GM12873 (cell line): ENCODE results near the gene DNAAF9.

ENCODE experiments used
- TF ChIP-seq, protein P1 (sequence below): IDR thresholded peaks from 2 replicates; pipeline ENCODE4 v1.5.1; 2012; ENCODE audit warnings: low read depth, mild to moderate bottlenecking, moderate library complexity, low read length, control low read depth; ENCODE audit not compliant: insufficient read depth; ENCODE audit errors: missing control alignments

DNAAF9 gene

DNA sequence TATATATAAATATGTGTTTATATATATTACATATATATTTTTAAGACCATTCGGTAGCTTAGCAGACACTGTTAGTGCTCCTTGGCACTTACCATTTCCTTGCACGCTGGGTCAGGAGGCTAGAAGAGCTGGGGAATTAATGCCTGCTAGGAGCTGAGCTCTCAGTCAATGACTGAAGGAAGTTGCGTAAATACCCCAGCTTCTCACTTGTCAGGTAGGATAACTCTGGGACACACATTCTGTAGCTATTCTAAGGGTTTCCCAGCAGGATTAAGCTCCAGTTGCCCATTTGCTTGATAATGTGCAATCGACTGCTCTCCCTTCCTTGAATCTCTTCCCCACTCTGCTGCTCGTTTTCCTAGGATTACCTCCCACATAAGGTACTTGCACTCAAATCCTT, 15.7 kb upstream of the DNAAF9 start:
- TF ChIP-seq, protein P1, sequence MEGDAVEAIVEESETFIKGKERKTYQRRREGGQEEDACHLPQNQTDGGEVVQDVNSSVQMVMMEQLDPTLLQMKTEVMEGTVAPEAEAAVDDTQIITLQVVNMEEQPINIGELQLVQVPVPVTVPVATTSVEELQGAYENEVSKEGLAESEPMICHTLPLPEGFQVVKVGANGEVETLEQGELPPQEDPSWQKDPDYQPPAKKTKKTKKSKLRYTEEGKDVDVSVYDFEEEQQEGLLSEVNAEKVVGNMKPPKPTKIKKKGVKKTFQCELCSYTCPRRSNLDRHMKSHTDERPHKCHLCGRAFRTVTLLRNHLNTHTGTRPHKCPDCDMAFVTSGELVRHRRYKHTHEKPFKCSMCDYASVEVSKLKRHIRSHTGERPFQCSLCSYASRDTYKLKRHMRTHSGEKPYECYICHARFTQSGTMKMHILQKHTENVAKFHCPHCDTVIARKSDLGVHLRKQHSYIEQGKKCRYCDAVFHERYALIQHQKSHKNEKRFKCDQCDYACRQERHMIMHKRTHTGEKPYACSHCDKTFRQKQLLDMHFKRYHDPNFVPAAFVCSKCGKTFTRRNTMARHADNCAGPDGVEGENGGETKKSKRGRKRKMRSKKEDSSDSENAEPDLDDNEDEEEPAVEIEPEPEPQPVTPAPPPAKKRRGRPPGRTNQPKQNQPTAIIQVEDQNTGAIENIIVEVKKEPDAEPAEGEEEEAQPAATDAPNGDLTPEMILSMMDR, result no peak

DNA sequence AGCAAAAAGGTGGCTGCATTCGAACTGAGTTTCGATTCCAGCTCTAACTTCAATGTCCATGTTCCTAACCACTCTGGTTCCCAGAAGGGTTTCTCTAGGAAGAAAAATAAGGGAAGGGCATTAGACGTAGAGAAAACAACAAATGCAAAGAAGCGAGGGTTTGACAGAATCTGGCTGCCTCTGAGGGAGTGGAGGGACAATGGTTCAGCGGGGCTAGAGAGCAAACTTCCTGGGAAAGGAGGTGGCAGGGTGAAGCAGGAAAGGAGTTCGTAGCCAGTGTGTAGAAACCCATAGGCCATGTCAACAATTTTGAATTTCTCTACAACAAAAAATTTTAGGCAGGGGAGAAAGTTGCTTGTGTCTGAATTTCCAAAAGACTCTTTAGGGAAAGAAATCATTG, 14.5 kb upstream of the DNAAF9 start:
- TF ChIP-seq, protein P1, result no peak

DNA sequence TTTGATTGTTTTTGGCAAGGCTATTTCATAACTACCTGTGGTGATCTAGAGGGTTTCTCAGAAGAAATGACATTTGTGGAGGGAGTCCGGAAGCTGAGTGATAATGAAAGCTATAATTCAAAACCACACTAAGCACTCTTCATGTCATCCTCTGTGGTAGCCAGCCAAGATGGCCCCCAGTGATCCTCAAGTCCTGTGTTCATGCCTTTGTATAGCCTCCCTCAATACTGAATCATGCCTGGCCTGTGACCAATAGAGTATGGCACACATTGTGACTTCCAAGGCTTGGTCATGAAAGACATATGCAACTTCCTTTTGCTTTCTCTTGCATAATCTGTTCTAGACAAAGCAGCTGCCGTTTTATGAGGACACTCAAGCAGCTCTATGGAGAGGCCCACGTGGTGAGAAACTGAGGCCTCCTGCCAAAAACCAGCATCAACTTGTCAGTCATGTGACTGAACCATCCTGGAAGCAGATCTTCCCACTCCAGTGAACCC, 12.8 kb upstream of the DNAAF9 start:
- TF ChIP-seq, protein P1, result no peak

DNA sequence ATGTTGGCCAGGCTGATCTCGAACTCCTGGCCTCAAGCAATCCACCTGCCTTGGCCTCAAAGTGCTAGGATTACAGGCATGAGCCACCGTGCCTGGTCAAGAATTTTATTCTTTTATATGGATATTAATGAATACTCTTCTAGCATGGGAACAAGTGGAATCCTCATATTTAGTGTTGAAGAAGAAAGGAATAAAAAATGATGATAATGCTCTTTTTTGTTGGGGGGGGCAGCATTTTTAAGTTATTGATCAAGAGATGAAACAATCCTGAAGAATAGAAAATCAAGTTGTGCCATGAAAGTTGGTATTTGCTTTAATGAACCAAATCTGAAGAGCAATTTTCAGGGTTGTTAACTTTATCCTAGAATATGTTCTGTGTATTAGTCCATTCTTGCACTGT, 6.7 kb upstream of the DNAAF9 start:
- TF ChIP-seq, protein P1, result no peak

DNA sequence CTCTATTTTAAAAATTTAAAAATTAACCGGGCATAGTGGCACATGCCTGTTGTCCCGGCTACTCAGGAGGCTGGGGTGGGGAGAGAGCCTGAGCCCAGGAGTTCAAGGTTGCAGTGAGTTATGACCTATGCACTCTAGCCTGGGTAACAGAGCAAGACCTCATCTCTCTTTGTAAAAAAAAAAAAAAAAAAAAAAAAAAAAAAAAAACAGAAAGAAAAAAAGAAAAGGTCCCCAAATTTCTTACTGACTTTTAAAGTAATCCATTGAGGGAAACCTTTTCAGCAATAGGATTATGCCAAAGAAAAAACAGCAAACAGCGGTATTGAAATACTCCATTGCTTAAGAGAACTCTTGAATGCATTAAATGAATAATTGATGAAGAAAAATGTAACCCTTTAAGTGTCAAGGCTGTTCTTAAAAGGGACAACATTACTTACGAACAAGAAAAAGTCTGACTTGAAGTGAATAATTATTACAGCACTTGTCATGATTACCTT, 6.0 kb upstream of the DNAAF9 start:
- TF ChIP-seq, protein P1, result no peak

DNA sequence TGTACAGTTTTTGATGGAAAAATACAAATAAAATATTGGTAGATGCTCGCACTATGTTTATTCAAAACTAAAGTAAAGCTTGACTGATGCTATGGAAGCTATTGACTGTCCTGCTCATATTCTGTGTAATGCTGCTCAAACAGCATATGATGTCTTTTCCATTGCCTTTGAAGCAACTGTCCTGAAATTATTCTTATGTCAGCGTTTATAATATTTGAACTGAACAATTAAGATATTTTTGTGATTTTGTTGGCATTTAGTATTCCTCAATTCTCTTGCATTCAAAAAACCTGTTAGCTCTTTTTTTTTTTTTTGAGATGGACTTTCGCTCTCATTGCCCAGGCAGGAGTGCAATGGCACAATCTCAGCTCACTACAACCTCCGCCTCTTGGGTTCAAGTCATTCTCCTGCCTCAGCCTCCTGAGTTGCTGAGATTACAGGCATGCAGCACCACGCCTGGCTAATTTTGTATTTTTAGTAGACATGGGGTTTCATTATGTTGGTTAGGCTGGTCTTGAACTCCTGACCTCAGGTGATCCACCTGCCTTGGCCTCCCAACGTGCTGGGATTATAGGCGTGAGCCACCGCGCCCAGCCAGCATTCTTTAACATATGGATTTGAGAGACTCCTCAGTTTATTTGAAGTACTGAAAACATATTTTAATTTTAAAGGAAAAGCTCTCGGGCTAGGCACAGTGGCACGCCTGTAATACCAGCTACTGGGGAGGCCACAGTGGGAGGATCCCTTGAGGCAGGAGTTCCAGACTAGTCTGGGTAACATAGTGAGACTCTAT, 5.3 kb upstream of the DNAAF9 start:
- TF ChIP-seq, protein P1, result no peak

DNA sequence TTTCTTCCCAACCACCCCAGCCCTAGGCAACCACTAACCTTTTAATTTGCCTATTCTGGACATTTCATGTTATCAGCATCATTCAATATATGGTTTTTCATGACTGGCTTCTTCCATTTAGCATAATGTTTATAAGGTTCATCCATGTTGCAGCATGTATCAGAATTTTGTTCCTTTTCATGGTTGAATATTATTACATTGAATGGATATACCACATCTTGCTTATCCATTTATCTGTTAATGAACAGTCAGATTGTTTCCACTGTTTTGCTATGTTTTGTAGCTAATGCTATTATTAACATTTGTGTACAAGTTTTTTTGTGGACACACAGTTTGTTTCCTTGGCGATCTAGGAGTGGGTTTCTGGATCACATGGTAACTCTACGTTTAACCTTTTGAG, 3.0 kb upstream of the DNAAF9 start:
- TF ChIP-seq, protein P1, result no peak
